H1 (cell line): Measurements from ENCODE around the gene YIPF3. TPM values are rescaled to one million over a fixed set of nuclear protein-coding genes. Genes with fewer than 3 reads are reported as not detected.

ENCODE experiments used
- CTCF ChIA-PET: fragments of 300-600 bp; sonication (Branson Sonifier 250); formaldehyde crosslinking; loops from one replicate; lab custom pipeline; 2021; ENCODE audit not compliant: partially characterized antibody; lab: Charles Lee
- POLR2A ChIA-PET: fragments of 300-600 bp; sonication (Branson Sonifier 250); formaldehyde crosslinking; loops from one replicate; lab custom pipeline; 2021; ENCODE audit warnings: inconsistent platforms; ENCODE audit not compliant: partially characterized antibody; lab: Charles Lee
- DNase-seq, 2 experiments: peaks; one replicate each; pipeline versions ENCODE4 v3.0.0 to v3.0.0-alpha.2; 2010 to 2022; ENCODE audit warnings: low spot score in 2 of 2, low read depth in 1 of 2, mixed read lengths in 1 of 2
- FAIRE-seq: peaks from 2 replicates; lab custom pipeline; 2011; peaks lifted over from hg19 to GRCh38; lab: Jason Lieb, UNC
- H2AFZ ChIP-seq: 2 replicates; pipeline ENCODE4 v1.8.1; 2012; ENCODE audit warnings: low read length, inconsistent platforms
- H2AK5ac ChIP-seq: 2 replicates; pipeline ENCODE4 v1.6.1; 2013; ENCODE audit warnings: low read depth, low read length
- H2BK120ac ChIP-seq: replicated peaks from 2 replicates; pipeline ENCODE3; 2013; ENCODE audit warnings: low read depth, low read length, inconsistent platforms
- H2BK12ac ChIP-seq: 2 replicates; pipeline ENCODE4 v1.6.1; 2013; ENCODE audit warnings: low read depth, low read length
- H2BK15ac ChIP-seq: 2 replicates; pipeline ENCODE4 v1.6.1; 2013; ENCODE audit warnings: low read length
- H2BK20ac ChIP-seq: 2 replicates; pipeline ENCODE4 v1.6.1; 2013; ENCODE audit warnings: low read length
- H2BK5ac ChIP-seq: 2 replicates; pipeline ENCODE4 v1.6.1; 2013; ENCODE audit warnings: low read depth, low read length
- H3K14ac ChIP-seq: 2 replicates; pipeline ENCODE4 v1.6.1; 2013; ENCODE audit warnings: inconsistent platforms; ENCODE audit not compliant: insufficient read length
- H3K18ac ChIP-seq: 2 replicates; pipeline ENCODE4 v1.6.1; 2013; ENCODE audit warnings: low read length; ENCODE audit errors: extremely low read depth
- H3K23ac ChIP-seq: 2 replicates; pipeline ENCODE4 v1.6.1; 2013; ENCODE audit warnings: inconsistent platforms; ENCODE audit not compliant: insufficient read length
- H3K23me2 ChIP-seq: 2 replicates; pipeline ENCODE4 v1.6.1; 2013; ENCODE audit warnings: low read depth, low read length
- H3K27ac ChIP-seq: 2 replicates; pipeline ENCODE4 v1.6.1; 2011; ENCODE audit warnings: low read depth, low read length, inconsistent platforms
- H3K27me3 ChIP-seq, 4 experiments: replicated peaks in 1 of 4; 1 replicate in 1 of 4; 2 replicates in 3 of 4; pipeline versions ENCODE4 v1.6.1 to v1.8.1; 2011 to 2013; ENCODE audit warnings: low read length in 3 of 4, mild to moderate bottlenecking in 3 of 4, inconsistent platforms in 2 of 4, mixed read lengths in 2 of 4, moderate library complexity in 1 of 4; ENCODE audit not compliant: control insufficient read depth in 3 of 4, insufficient read depth in 3 of 4; ENCODE audit errors: extremely low read depth in 1 of 4
- H3K36me3 ChIP-seq, 4 experiments: 2 replicates each; pipeline versions ENCODE4 v1.6.1 to v1.8.1; 2011 to 2013; ENCODE audit warnings: mild to moderate bottlenecking in 4 of 4, low read length in 3 of 4, moderate library complexity in 2 of 4, control low read depth in 1 of 4, inconsistent platforms in 1 of 4; ENCODE audit not compliant: insufficient read depth in 4 of 4, control insufficient read depth in 2 of 4
- H3K4ac ChIP-seq: replicated peaks from 2 replicates; pipeline ENCODE3; 2013; ENCODE audit warnings: low read length, low read depth, mixed read lengths, inconsistent platforms; ENCODE audit not compliant: insufficient read length
- H3K4me1 ChIP-seq, 4 experiments: replicated peaks in 1 of 4; 1 replicate in 1 of 4; 2 replicates in 3 of 4; pipeline versions ENCODE4 v1.6.1 to v1.8.1; 2011 to 2013; ENCODE audit warnings: low read length in 3 of 4, inconsistent platforms in 2 of 4, mixed read lengths in 1 of 4; ENCODE audit not compliant: insufficient read depth in 4 of 4, control insufficient read depth in 3 of 4
- H3K4me2 ChIP-seq, 2 experiments: 2 replicates each; pipeline versions ENCODE4 v1.6.1 to v1.8.1; 2011 to 2013; ENCODE audit warnings: low read depth in 2 of 2, low read length in 2 of 2, control low read depth in 1 of 2, inconsistent platforms in 1 of 2, mild to moderate bottlenecking in 1 of 2; ENCODE audit not compliant: insufficient read depth in 1 of 2
- H3K4me3 ChIP-seq, 4 experiments: fragments of 200-600, 300-600 bp in 1 of 4; sonication (generic), shearing (Covaris generic), sonication (Bioruptor Twin) in 1 of 4; 2 replicates each; pipeline versions ENCODE4 v1.5.1 to v1.8.1; 2011 to 2016; ENCODE audit warnings: low read length in 4 of 4, low read depth in 3 of 4, control low read depth in 2 of 4, inconsistent platforms in 2 of 4, mild to moderate bottlenecking in 2 of 4, mixed read lengths in 1 of 4, moderate library complexity in 1 of 4; ENCODE audit not compliant: insufficient read depth in 2 of 4; ENCODE audit errors: extremely low read depth in 1 of 4
- H3K56ac ChIP-seq: replicated peaks from 2 replicates; pipeline ENCODE3; 2013; ENCODE audit warnings: low read depth, mild to moderate bottlenecking, mixed read lengths, low read length, inconsistent platforms; ENCODE audit not compliant: insufficient read length
- H3K79me1 ChIP-seq: 2 replicates; pipeline ENCODE4 v1.6.1; 2013; ENCODE audit warnings: low read depth, low read length, control low read depth
- H3K79me2 ChIP-seq, 2 experiments: 2 replicates each; pipeline versions ENCODE4 v1.6.1 to v1.8.1; 2012 to 2013; ENCODE audit warnings: low read length in 2 of 2, mild to moderate bottlenecking in 2 of 2, inconsistent platforms in 1 of 2; ENCODE audit not compliant: insufficient read depth in 2 of 2, control insufficient read depth in 1 of 2
- H3K9ac ChIP-seq, 4 experiments: replicated peaks in 1 of 4; 1 replicate in 1 of 4; 2 replicates in 3 of 4; pipeline versions ENCODE4 v1.6.1 to v1.8.1; 2011 to 2013; ENCODE audit warnings: low read depth in 3 of 4, low read length in 3 of 4, control low read depth in 2 of 4, mild to moderate bottlenecking in 2 of 4, moderate library complexity in 2 of 4, inconsistent platforms in 1 of 4; ENCODE audit errors: extremely low read depth in 1 of 4
- H3K9me3 ChIP-seq, 2 experiments: 2 replicates each; pipeline versions ENCODE4 v1.6.1 to v1.8.1; 2012 to 2013; ENCODE audit warnings: mild to moderate bottlenecking in 2 of 2, moderate library complexity in 2 of 2, control low read depth in 1 of 2, inconsistent platforms in 1 of 2, low read depth in 1 of 2, low read length in 1 of 2, mixed read lengths in 1 of 2; ENCODE audit not compliant: insufficient read depth in 2 of 2
- H4K20me1 ChIP-seq, 2 experiments: replicated peaks in 1 of 2; 2 replicates each; pipeline versions ENCODE3 to v1.8.1; 2011 to 2013; ENCODE audit warnings: inconsistent platforms in 2 of 2, low read length in 2 of 2, mild to moderate bottlenecking in 1 of 2; ENCODE audit not compliant: insufficient read depth in 2 of 2, control insufficient read depth in 1 of 2
- H4K5ac ChIP-seq: 2 replicates; pipeline ENCODE4 v1.6.1; 2013; ENCODE audit warnings: low read length, low read depth, mixed read lengths, inconsistent platforms; ENCODE audit not compliant: insufficient read length
- H4K8ac ChIP-seq: 2 replicates; pipeline ENCODE4 v1.8.0; 2013; ENCODE audit warnings: mild to moderate bottlenecking, moderate library complexity, low read length, inconsistent platforms; ENCODE audit not compliant: insufficient read depth; ENCODE audit errors: extremely low read depth
- H4K91ac ChIP-seq: replicated peaks from 2 replicates; pipeline ENCODE3; 2013; ENCODE audit warnings: low read length, mixed read lengths, inconsistent platforms; ENCODE audit not compliant: insufficient read length
- BRCA1 ChIP-seq: IDR thresholded peaks from 2 replicates; pipeline ENCODE4 v1.6.1; 2012; ENCODE audit warnings: low read depth, low read length, improper control_type of control experiment
- POLR2A ChIP-seq, 2 experiments: IDR thresholded peaks; 1 replicate in 1 of 2; 2 replicates in 1 of 2; pipeline ENCODE4 v1.6.1; 2011; ENCODE audit warnings: low read depth in 2 of 2, low read length in 2 of 2, mild to moderate bottlenecking in 2 of 2; ENCODE audit errors: control extremely low read depth in 1 of 2
- WGBS, 2 experiments: shearing (Covaris generic) in 1 of 2; methylation state at CpG; one replicate each; pipeline versions ENCODE4 v1.1.6 to v1.1.7; 2013 to 2015; ENCODE audit warnings: low lambda C conversion rate in 2 of 2, mixed read lengths in 2 of 2, inconsistent platforms in 1 of 2, low coverage in 1 of 2, missing lambda C conversion rate in 1 of 2; ENCODE audit not compliant: insufficient replicate concordance in 2 of 2, insufficient coverage in 1 of 2, insufficient read length in 1 of 2; ENCODE audit errors: extremely low coverage in 1 of 2, missing lambda C conversion rate in 1 of 2; 5-methylcytosine and 5-hydroxymethylcytosine counted together
- polyA plus RNA-seq, 7 experiments: library from polyadenylated mRNA; depleted of rRNA in 3 of 7; stranded (reverse) in 5 of 7; unstranded in 2 of 7; fragments of >200 nt in 5 of 7; fragments of 200-250 nt in 2 of 7; gene quantifications; 1 replicate in 5 of 7; 2 replicates in 1 of 7; 4 replicates in 1 of 7; pipeline versions ENCODE4 v1.2.1 to v1.2.3, GENCODE V29; 2011 to 2013; ENCODE audit warnings: missing spikeins in 2 of 7, mixed read lengths in 2 of 7
- total RNA-seq: library from RNA; stranded (reverse); fragmentation: NEBNext Ultra II Directional; extraction: Animal tissue kit (Norgen Biotek cat#: 25700); gene quantifications from 2 replicates; pipeline ENCODE4 v1.2.1, GENCODE V29; 2021

YIPF3 gene
- total and polyA plus RNA-seq, 2 of the 8 experiments (the other 6 are each of a cell fraction or from before 2014, with no cell fraction given), result 77.2 to 225 TPM

- Histone ChIP-seq H3K4me1 (peaks cover 0 to 2% (median 0%) of the 10 kb centered on the region in 4 experiments; a peak in 2 of 7 replicates), H2BK12ac (no peak overlapping the region), H3K18ac (no peak overlapping the region), H3K4me2 (no peak overlapping the region), H2AK5ac (no peak overlapping the region), H3K23me2 (no peaks in the 10 kb centered on the region), H3K9me3 (no peaks in the 10 kb centered on the region), H4K8ac (no peak overlapping the region)
- DNase-seq, result no peak
- no peak for TF ChIP-seq BRCA1
- 0 out of 3 replicates have a peak, but pooled peaks of 1 of the 2 experiments have one; percentile 0 for TF ChIP-seq POLR2A (IDR thresholded peaks at IDR 0.05; ENCODE audit: control extremely low read depth in 1 of 2, low read depth in 2 of 2, low read length in 2 of 2)
- TF ChIP-seq, all 59 proteins: peak for 1
- Histone ChIP-seq H3K4ac (no peak overlapping the region), H3K36me3 (peaks cover 61 to 91% (median 87%) of the 10 kb centered on the region in 4 experiments), H4K5ac (no peak overlapping the region), H2BK120ac (no peak overlapping the region), H3K9ac (no peak overlapping the region), H2BK20ac (no peak overlapping the region), H3K14ac (no peak overlapping the region), H3K27me3 (no peaks in the 10 kb centered on the region), H4K91ac (no peak overlapping the region), H3K4me3 (no peak overlapping the region), H3K56ac (no peak overlapping the region), H3K23ac (no peak overlapping the region), H2AFZ (no peak overlapping the region), H2BK5ac (no peak overlapping the region), H3K79me2 (peaks cover 2 to 12% of the 10 kb centered on the region in 2 experiments), H3K27ac (no peak overlapping the region), H2BK15ac (no peak overlapping the region), H3K79me1 (peaks cover under 1% of the 10 kb centered on the region; the same call in 1 of the 2 replicates), H4K20me1 (peaks cover 6 to 7% of the 10 kb centered on the region in 2 experiments)
- no peak for FAIRE-seq
- ChIA-PET CTCF (no interaction called here), POLR2A (interaction anchor here (2.2 to 12.4 kb wide), 4 partner anchors 9 to 37 kb away, joined by 7 to 147 read pairs (median 49); partner anchors contain the start of gene LRRC73)
- 94% methylated on average over 3 of the region's 3 CpGs; no CpG with 5 or more reads in 1 of the 2 experiments for WGBS, 2 experiments
Measured at GRCh38 chr6:43523284-43523683, 6.6 kb upstream of the YIPF3 start.
